Measurements from ENCODE around the gene SDK1. TPM values are rescaled to one million over a fixed set of nuclear protein-coding genes. Genes with fewer than 3 reads are reported as not detected.

SDK1 gene
- total RNA-seq, 1 donor from 2014 or later: 2.5 TPM

GRCh38 chr7:4025694-4026615 lies 724.9 kb downstream of the SDK1 start:
- DNase-seq: no peak
- intact Hi-C loops (cut with micrococcal nuclease): no loop called here
- no peak for ATAC-seq

- ATAC-seq (no peak), DNase-seq (no peak)
- intact Hi-C loops (cut with micrococcal nuclease): no loop called here
Measured at GRCh38 chr7:4026941-4027486, 726.0 kb downstream of the SDK1 start.

- DNase-seq: no peak
- intact Hi-C loops (cut with micrococcal nuclease): no loop called here
- no peak for ATAC-seq
Measured at GRCh38 chr7:4028221-4028620, 727.2 kb downstream of the SDK1 start.

GRCh38 chr7:4029941-4030340 lies 728.9 kb downstream of the SDK1 start:
- intact Hi-C loops (cut with micrococcal nuclease): no loop called here
- ATAC-seq: no peak

GRCh38 chr7:4030346-4030950 lies 729.4 kb downstream of the SDK1 start:
- DNase-seq: no peak
- no peak for ATAC-seq
- intact Hi-C loops (cut with micrococcal nuclease): no loop called here

More at GRCh38 chr7:4029941-4030340, 728.9 kb downstream of the SDK1 start:
- DNase-seq: no peak

- no peak for ATAC-seq
- intact Hi-C loops (cut with micrococcal nuclease): no loop called here
- DNase-seq: no peak
Measured at GRCh38 chr7:4033996-4034395, 732.9 kb downstream of the SDK1 start.

- DNase-seq: no peak
- no peak for ATAC-seq
- intact Hi-C loops (cut with micrococcal nuclease): no loop called here
Measured at GRCh38 chr7:4037308-4037707, 736.3 kb downstream of the SDK1 start.

GRCh38 chr7:4037877-4038276 lies 736.8 kb downstream of the SDK1 start:
- intact Hi-C loops (cut with micrococcal nuclease): no loop called here
- ATAC-seq: no peak
- DNase-seq: no peak

- intact Hi-C loops (cut with micrococcal nuclease): no loop called here
- DNase-seq (no peak), ATAC-seq (no peak)
Measured at GRCh38 chr7:4040109-4040928, 739.3 kb downstream of the SDK1 start.

- no peak for ATAC-seq
- DNase-seq: no peak
- intact Hi-C loops (cut with micrococcal nuclease): no loop called here
Measured at GRCh38 chr7:4042402-4043045, 741.5 kb downstream of the SDK1 start.

- no peak for DNase-seq
- intact Hi-C loops (cut with micrococcal nuclease): no loop called here
- no peak for ATAC-seq
Measured at GRCh38 chr7:4043988-4044387, 742.9 kb downstream of the SDK1 start.

GRCh38 chr7:4045450-4045849 lies 744.4 kb downstream of the SDK1 start:
- no peak for DNase-seq
- intact Hi-C loops (cut with micrococcal nuclease): no loop called here
- ATAC-seq: no peak

GRCh38 chr7:4045975-4046374 lies 744.9 kb downstream of the SDK1 start:
- ATAC-seq: no peak
- no peak for DNase-seq
- intact Hi-C loops (cut with micrococcal nuclease): no loop called here

- intact Hi-C loops (cut with micrococcal nuclease): no loop called here
- ATAC-seq: no peak
- DNase-seq: no peak
Measured at GRCh38 chr7:4048336-4048735, 747.3 kb downstream of the SDK1 start.

- intact Hi-C loops (cut with micrococcal nuclease): no loop called here
- no peak for ATAC-seq
- no peak for DNase-seq
Measured at GRCh38 chr7:4049202-4049601, 748.1 kb downstream of the SDK1 start.

- DNase-seq (no peak), ATAC-seq (no peak)
- intact Hi-C loops (cut with micrococcal nuclease): no loop called here
Measured at GRCh38 chr7:4050126-4050660, 749.1 kb downstream of the SDK1 start.

- intact Hi-C loops (cut with micrococcal nuclease): no loop called here
Measured at GRCh38 chr7:4051696-4052095, 750.6 kb downstream of the SDK1 start.

GRCh38 chr7:4052130-4052529 lies 751.1 kb downstream of the SDK1 start:
- intact Hi-C loops (cut with micrococcal nuclease): no loop called here
- ATAC-seq: no peak
- no peak for DNase-seq

More at GRCh38 chr7:4051696-4052095, 750.6 kb downstream of the SDK1 start:
- ATAC-seq (no peak), DNase-seq (no peak)

- ATAC-seq: no peak
- no peak for DNase-seq
- intact Hi-C loops (cut with micrococcal nuclease): no loop called here
Measured at GRCh38 chr7:4054158-4054557, 753.1 kb downstream of the SDK1 start.

All from left ventricle myocardium superior (tissue), 1 donor.